SK-N-SH treated with all-trans-retinoic acid at 6 μM for 48 hours (cell line): ENCODE results near the gene GALNTL6.

ENCODE experiments used
- ARNTL ChIP-seq: fragments of 450-650 bp; formaldehyde crosslinking; IDR thresholded peaks from 2 replicates; pipeline ENCODE4 v1.5.0; 2020; ENCODE audit warnings: low read depth, mild to moderate bottlenecking, moderate library complexity, borderline replicate concordance
- CREB5 ChIP-seq: fragments of 250-450 bp; sonication (Bioruptor Pico); IDR thresholded peaks from 2 replicates; pipeline ENCODE4 v1.5.1; 2020; ENCODE audit warnings: low read depth, mild to moderate bottlenecking, moderate library complexity
- CSRNP3 ChIP-seq: fragments of 250-450 bp; sonication (Bioruptor Pico); IDR thresholded peaks from 2 replicates; pipeline ENCODE4 v1.5.1; 2021; ENCODE audit warnings: mild to moderate bottlenecking, moderate library complexity
- OSR1 ChIP-seq: fragments of 250-450 bp; sonication (Bioruptor Pico); IDR thresholded peaks from 2 replicates; pipeline ENCODE4 v1.8.0; 2022; ENCODE audit warnings: moderate library complexity, mild to moderate bottlenecking, inconsistent platforms
- PATZ1 ChIP-seq: fragments of 250-450 bp; sonication (Bioruptor Pico); IDR thresholded peaks from 2 replicates; pipeline ENCODE4 v1.8.0; 2020; ENCODE audit warnings: mild to moderate bottlenecking, moderate library complexity, borderline replicate concordance
- PPARA ChIP-seq: fragments of 250-450 bp; sonication (Bioruptor Pico); IDR thresholded peaks from 2 replicates; pipeline ENCODE4 v1.5.0; 2020; ENCODE audit warnings: mild to moderate bottlenecking, borderline replicate concordance
- RARB ChIP-seq: fragments of 250-450 bp; sonication (Bioruptor Pico); IDR thresholded peaks from 2 replicates; pipeline ENCODE4 v1.8.0; 2021; ENCODE audit warnings: mild to moderate bottlenecking, moderate library complexity
- SNAI2 ChIP-seq: fragments of 250-450 bp; sonication (Bioruptor Pico); IDR thresholded peaks from 2 replicates; pipeline ENCODE4 v1.5.0; 2020; ENCODE audit warnings: mild to moderate bottlenecking, moderate library complexity
- TSHZ2 ChIP-seq: fragments of 250-450 bp; sonication (Bioruptor Pico); IDR thresholded peaks from 2 replicates; pipeline ENCODE4 v1.5.0; 2020; ENCODE audit warnings: mild to moderate bottlenecking, moderate library complexity
- ZC3H10 ChIP-seq: fragments of 250-450 bp; sonication (Bioruptor Pico); IDR thresholded peaks from 2 replicates; pipeline ENCODE4 v1.5.1; 2021; ENCODE audit warnings: mild to moderate bottlenecking, moderate library complexity
- ZFP3 ChIP-seq: fragments of 250-450 bp; sonication (Bioruptor Pico); IDR thresholded peaks from 2 replicates; pipeline ENCODE4 v1.5.0; 2020; ENCODE audit warnings: mild to moderate bottlenecking, moderate library complexity
- ZFP30 ChIP-seq: fragments of 450-650 bp; formaldehyde crosslinking; IDR thresholded peaks from 2 replicates; pipeline ENCODE4 v1.5.0; 2022; ENCODE audit warnings: mild to moderate bottlenecking, moderate library complexity

- TF ChIP-seq OSR1 (no peak), CREB5 (CRISPR knock-in tag) (no peak), ZFP30 (CRISPR knock-in tag) (no peak), RARB (CRISPR knock-in tag) (no peak), ARNTL (CRISPR knock-in tag) (no peak), CSRNP3 (CRISPR knock-in tag) (no peak), PATZ1 (CRISPR knock-in tag) (no peak), TSHZ2 (CRISPR knock-in tag) (no peak), PPARA (no peak), SNAI2 (no peak), ZFP3 (CRISPR knock-in tag) (no peak), ZC3H10 (CRISPR knock-in tag) (no peak)
These were observed 1013.1 kb downstream of the GALNTL6 start for GRCh38 chr4:172826346-172826745.
